ENCODE measurements around the gene CEP89. TPM values are rescaled to one million over a fixed set of nuclear protein-coding genes. Genes with fewer than 3 reads are reported as not detected.
"Not testable (repeated sequence)": the region's sequence is repeated elsewhere in the genome, so short reads cannot be mapped to it uniquely, and the experiment has no call there.

The CEP89 gene
- total RNA-seq: 10 to 100 TPM in 3 of 4 donors, 1 to 10 TPM in 1; 8.8 to 19.8 (median 14.0) TPM

- peak within 1 kb of the TSS; percentile 65 to 93 (median 82) for H3K4me3 ChIP-seq
- H3K36me3 ChIP-seq: no peaks in the 10 kb centered on the region
- no peaks in the 10 kb centered on the region for H3K9me3 ChIP-seq
- TF ChIP-seq POLR2A (IDR thresholded peaks at IDR 0.05): peak; percentile 36 to 48
- peak in 3 of 6 experiments; percentile 9 to 40 (median 30) for TF ChIP-seq CTCF (IDR thresholded peaks at IDR 0.05)
- H3K4me1 ChIP-seq: peaks cover 0 to 10% (median 4%) of the 10 kb centered on the region in 4 donors
- H3K27ac ChIP-seq: peak within 1 kb of the TSS; percentile 71 to 79 (median 76)
- peak; percentile 98 to 99 (median 98) for DNase-seq
- no peaks in the 10 kb centered on the region for H3K27me3 ChIP-seq
Observed at GRCh38 chr19:32971715-32972540, at the start of gene CEP89, which contains the start of gene FAAP24. TSS of gene CEP89 (minus strand) at chr19:32971958. CDS start at chr19:32971874, 84 bp downstream. TSS of gene FAAP24 (plus strand) at chr19:32972242. CDS start at chr19:32973197, 955 bp downstream.

GRCh38 chr19:33010891-33011290 is 39.1 kb upstream of the CEP89 start:
- not testable (repeated sequence) for H3K27me3 ChIP-seq, H3K4me1 ChIP-seq, DNase-seq, H3K4me3 ChIP-seq, H3K9me3 ChIP-seq, H3K27ac ChIP-seq
- peaks cover 0 to 32% (median 0%) of the 10 kb centered on the region in 3 donors for H3K36me3 ChIP-seq

GRCh38 chr19:33008738-33009137 is 37.0 kb upstream of the CEP89 start:
- Histone ChIP-seq H3K4me1 (no peaks in the 10 kb centered on the region), H3K27ac (no peak overlapping the region), H3K36me3 (peaks cover 0 to 39% (median 0%) of the 10 kb centered on the region in 3 donors), H3K27me3 (no peaks in the 10 kb centered on the region), H3K9me3 (no peaks in the 10 kb centered on the region), H3K4me3 (no peak overlapping the region)
- DNase-seq: no peak
- TF ChIP-seq POLR2A (IDR thresholded peaks at IDR 0.05) (no peak), CTCF (IDR thresholded peaks at IDR 0.05) (no peak)

- DNase-seq: no peak
- H3K27ac ChIP-seq: no peak overlapping the region
- TF ChIP-seq CTCF (IDR thresholded peaks at IDR 0.05) (no peak), POLR2A (IDR thresholded peaks at IDR 0.05) (no peak)
- no peaks in the 10 kb centered on the region for H3K4me1 ChIP-seq
- peaks cover 0 to 44% (median 0%) of the 10 kb centered on the region in 3 donors for H3K36me3 ChIP-seq
- H3K9me3 ChIP-seq: no peaks in the 10 kb centered on the region
- no peaks in the 10 kb centered on the region for H3K27me3 ChIP-seq
- H3K4me3 ChIP-seq: no peak overlapping the region
Observed at GRCh38 chr19:33005440-33005839, 33.7 kb upstream of the CEP89 start.

- not testable (repeated sequence) for H3K27me3 ChIP-seq, H3K27ac ChIP-seq, H3K9me3 ChIP-seq, H3K4me1 ChIP-seq, H3K4me3 ChIP-seq, DNase-seq
- peaks cover 0 to 35% (median 0%) of the 10 kb centered on the region in 3 donors for H3K36me3 ChIP-seq
Observed at GRCh38 chr19:33003424-33004024, 31.8 kb upstream of the CEP89 start.

GRCh38 chr19:33002126-33002865 is 30.5 kb upstream of the CEP89 start:
- H3K4me3 ChIP-seq, H3K27me3 ChIP-seq, H3K4me1 ChIP-seq, H3K27ac ChIP-seq, H3K9me3 ChIP-seq, DNase-seq: not testable (repeated sequence)
- H3K36me3 ChIP-seq: peaks cover 0 to 32% (median 0%) of the 10 kb centered on the region in 3 donors
